ENCODE measurements around the gene SIPA1L3.

DNA sequence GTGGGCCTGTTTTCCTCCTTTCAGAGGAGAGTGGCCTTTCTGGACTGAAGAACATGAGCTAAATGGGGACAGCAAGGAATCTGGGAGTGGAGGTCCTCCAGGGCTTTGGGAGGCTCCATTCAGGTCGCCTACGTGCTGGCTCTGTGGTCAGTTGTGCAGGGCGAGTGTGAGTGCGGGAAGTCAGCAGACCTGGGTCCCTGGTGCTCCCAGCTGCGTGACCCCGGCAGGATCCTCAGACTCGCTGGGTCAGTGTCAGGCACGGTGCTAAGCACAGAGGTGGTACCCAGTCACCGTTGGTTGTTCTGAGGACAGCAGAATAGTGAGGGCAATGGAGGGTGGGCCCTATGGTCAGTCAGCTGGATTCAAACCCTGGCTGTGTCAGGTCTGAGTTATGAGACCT, 85.8 kb downstream of the SIPA1L3 start:
- TF ChIP-seq, protein P1, sequence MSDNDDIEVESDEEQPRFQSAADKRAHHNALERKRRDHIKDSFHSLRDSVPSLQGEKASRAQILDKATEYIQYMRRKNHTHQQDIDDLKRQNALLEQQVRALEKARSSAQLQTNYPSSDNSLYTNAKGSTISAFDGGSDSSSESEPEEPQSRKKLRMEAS (IDR thresholded peaks at IDR 0.05; ENCODE audit: low read depth, low read length): no peak
- TF ChIP-seq, protein P2, sequence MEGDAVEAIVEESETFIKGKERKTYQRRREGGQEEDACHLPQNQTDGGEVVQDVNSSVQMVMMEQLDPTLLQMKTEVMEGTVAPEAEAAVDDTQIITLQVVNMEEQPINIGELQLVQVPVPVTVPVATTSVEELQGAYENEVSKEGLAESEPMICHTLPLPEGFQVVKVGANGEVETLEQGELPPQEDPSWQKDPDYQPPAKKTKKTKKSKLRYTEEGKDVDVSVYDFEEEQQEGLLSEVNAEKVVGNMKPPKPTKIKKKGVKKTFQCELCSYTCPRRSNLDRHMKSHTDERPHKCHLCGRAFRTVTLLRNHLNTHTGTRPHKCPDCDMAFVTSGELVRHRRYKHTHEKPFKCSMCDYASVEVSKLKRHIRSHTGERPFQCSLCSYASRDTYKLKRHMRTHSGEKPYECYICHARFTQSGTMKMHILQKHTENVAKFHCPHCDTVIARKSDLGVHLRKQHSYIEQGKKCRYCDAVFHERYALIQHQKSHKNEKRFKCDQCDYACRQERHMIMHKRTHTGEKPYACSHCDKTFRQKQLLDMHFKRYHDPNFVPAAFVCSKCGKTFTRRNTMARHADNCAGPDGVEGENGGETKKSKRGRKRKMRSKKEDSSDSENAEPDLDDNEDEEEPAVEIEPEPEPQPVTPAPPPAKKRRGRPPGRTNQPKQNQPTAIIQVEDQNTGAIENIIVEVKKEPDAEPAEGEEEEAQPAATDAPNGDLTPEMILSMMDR (IDR thresholded peaks at IDR 0.05; ENCODE audit: low read depth, low read length): no peak
- no peak for TF ChIP-seq POLR2A (IDR thresholded peaks at IDR 0.05; ENCODE audit: extremely low read depth, insufficient read length)

All from NB4 (cell line).